Right lobe of liver (tissue), 4 donors: ENCODE measurements around the gene TMIGD1.

Experiments
- CTCF ChIP-seq, 4 donors: fragments of 200-600 bp in 3 of 4; fragments of 450-650 bp in 1 of 4; IDR thresholded peaks; one replicate each; pipeline versions ENCODE4 v1.5.1 to v1.8.0; 2016 to 2022; ENCODE audit warnings: antibody characterized with exemption in 4 of 4, mild to moderate bottlenecking in 2 of 4
- POLR2A ChIP-seq: fragments of 450-650 bp; IDR thresholded peaks from one replicate; pipeline ENCODE4 v1.6.1; 2017; ENCODE audit warnings: antibody characterized with exemption, mild to moderate bottlenecking
- donor health status: DM: no; HTN: no; CAD: no.
- donor health status: DM: no; HTN: no; CAD: no.
- donor health status: DM: no; HTN: yes; CAD: no.

- TF ChIP-seq CTCF (IDR thresholded peaks at IDR 0.05) (no peak), POLR2A (no peak)
Observed at GRCh38 chr17:30316736-30317135, 17.1 kb downstream of the TMIGD1 start.
